GM23248 (cell line): Measurements from ENCODE around the gene RHNO1.

Source experiments
- EZH2 ChIP-seq: fragments of 200-600 bp; sonication (generic); IDR thresholded peaks from 2 replicates; pipeline ENCODE4 v1.6.1; 2018; ENCODE audit warnings: antibody characterized with exemption, mild to moderate bottlenecking; ENCODE audit not compliant: insufficient read depth, poor library complexity, severe bottlenecking
- EZH2phosphoT487 ChIP-seq: fragments of 200-600 bp; sonication (generic); IDR thresholded peaks from 2 replicates; pipeline ENCODE4 v1.6.1; 2018; ENCODE audit warnings: antibody characterized with exemption, moderate library complexity, mild to moderate bottlenecking, low read depth; ENCODE audit not compliant: insufficient read depth

- TF ChIP-seq EZH2, result no peak
- TF ChIP-seq EZH2phosphoT487, result no peak
Observed at GRCh38 chr12:2856051-2856450, 21.0 kb upstream of the RHNO1 start.
